ENCODE measurements around the gene CHD6.

The CHD6 gene

GRCh38 chr20:41358717-41359116 is 259.5 kb downstream of the CHD6 start:
- Histone ChIP-seq H3K4me1 (ENCODE audit: insufficient read depth, low read length, severe bottlenecking) (no peaks in the 10 kb centered on the region), H3K9ac (ENCODE audit: low read length) (no peak overlapping the region), H3K79me2 (ENCODE audit: insufficient read depth, low read length) (no peaks in the 10 kb centered on the region), H3K27me3 (ENCODE audit: insufficient read depth, low read length) (no peaks in the 10 kb centered on the region; the same call in 1 of the 2 replicates), H2AFZ (ENCODE audit: low read length) (no peak overlapping the region), H4K20me1 (ENCODE audit: insufficient read depth, low read length) (no peaks in the 10 kb centered on the region), H3K36me3 (ENCODE audit: insufficient read depth, low read length) (no peaks in the 10 kb centered on the region), H3K4me3 (ENCODE audit: low read depth, low read length, poor library complexity, severe bottlenecking) (no peak overlapping the region), H3K4me2 (ENCODE audit: low read length) (no peak overlapping the region), H3K9me2 (ENCODE audit: low read depth, low read length) (no peaks in the 10 kb centered on the region), H3F3A (ENCODE audit: insufficient read depth, low read length) (no peaks in the 10 kb centered on the region), H3K27ac (ENCODE audit: low read depth, low read length, poor library complexity, severe bottlenecking) (no peak overlapping the region), H3K9me3 (ENCODE audit: low read length) (no peaks in the 10 kb centered on the region)
- TF ChIP-seq CTCF (IDR thresholded peaks at IDR 0.05; ENCODE audit: low read length), result no peak
- no peak for TF ChIP-seq EZH2 (IDR thresholded peaks at IDR 0.05; ENCODE audit: borderline replicate concordance, low read length)

GRCh38 chr20:41358230-41358629 is 259.9 kb downstream of the CHD6 start:
- no peaks in the 10 kb centered on the region for H3K36me3 ChIP-seq (ENCODE audit: insufficient read depth, low read length)
- H3K4me3 ChIP-seq (ENCODE audit: low read depth, low read length, poor library complexity, severe bottlenecking), result no peak overlapping the region
- H3K79me2 ChIP-seq (ENCODE audit: insufficient read depth, low read length), result no peaks in the 10 kb centered on the region
- H3K9me2 ChIP-seq (ENCODE audit: low read depth, low read length), result no peaks in the 10 kb centered on the region
- no peak overlapping the region for H2AFZ ChIP-seq (ENCODE audit: low read length)
- no peaks in the 10 kb centered on the region for H3K4me1 ChIP-seq (ENCODE audit: insufficient read depth, low read length, severe bottlenecking)
- no peak overlapping the region for H3K9ac ChIP-seq (ENCODE audit: low read length)
- no peak overlapping the region for H3K27ac ChIP-seq (ENCODE audit: low read depth, low read length, poor library complexity, severe bottlenecking)
- H3F3A ChIP-seq (ENCODE audit: insufficient read depth, low read length), result no peaks in the 10 kb centered on the region
- TF ChIP-seq EZH2 (IDR thresholded peaks at IDR 0.05; ENCODE audit: borderline replicate concordance, low read length) (no peak), CTCF (IDR thresholded peaks at IDR 0.05; ENCODE audit: low read length) (no peak)
- no peaks in the 10 kb centered on the region for H3K9me3 ChIP-seq (ENCODE audit: low read length)
- no peaks in the 10 kb centered on the region; the same call in 1 of the 2 replicates for H3K27me3 ChIP-seq (ENCODE audit: insufficient read depth, low read length)
- H4K20me1 ChIP-seq (ENCODE audit: insufficient read depth, low read length), result no peaks in the 10 kb centered on the region
- H3K4me2 ChIP-seq (ENCODE audit: low read length), result no peak overlapping the region

GRCh38 chr20:41357424-41358163 is 260.6 kb downstream of the CHD6 start:
- H3K4me1 ChIP-seq (ENCODE audit: insufficient read depth, low read length, severe bottlenecking), result no peaks in the 10 kb centered on the region
- H2AFZ ChIP-seq (ENCODE audit: low read length), result no peak overlapping the region

More at GRCh38 chr20:41357424-41358163, 260.6 kb downstream of the CHD6 start:
- Histone ChIP-seq H3K9me3 (ENCODE audit: low read length) (no peaks in the 10 kb centered on the region), H3K9ac (ENCODE audit: low read length) (no peak overlapping the region), H3K79me2 (ENCODE audit: insufficient read depth, low read length) (no peaks in the 10 kb centered on the region), H3K9me2 (ENCODE audit: low read depth, low read length) (no peaks in the 10 kb centered on the region), H3K4me3 (ENCODE audit: low read depth, low read length, poor library complexity, severe bottlenecking) (no peak overlapping the region), H3K4me2 (ENCODE audit: low read length) (no peak overlapping the region), H3K27me3 (ENCODE audit: insufficient read depth, low read length) (no peaks in the 10 kb centered on the region; the same call in 1 of the 2 replicates), H3K27ac (ENCODE audit: low read depth, low read length, poor library complexity, severe bottlenecking) (no peak overlapping the region), H4K20me1 (ENCODE audit: insufficient read depth, low read length) (no peaks in the 10 kb centered on the region), H3K36me3 (ENCODE audit: insufficient read depth, low read length) (no peaks in the 10 kb centered on the region), H3F3A (ENCODE audit: insufficient read depth, low read length) (no peaks in the 10 kb centered on the region)
- no peak for TF ChIP-seq EZH2 (IDR thresholded peaks at IDR 0.05; ENCODE audit: borderline replicate concordance, low read length)
- peak; percentile 33; the same call in 1 of the 2 replicates for TF ChIP-seq CTCF (IDR thresholded peaks at IDR 0.05; ENCODE audit: low read length)

Measured in OCI-LY1 (cell line).